Panc1 (cell line): ENCODE results near the gene PHKB.

Experiments used
- CTCF ChIP-seq: fragments of 450-650 bp; IDR thresholded peaks from 2 replicates; pipeline ENCODE4 v1.5.1; 2017; ENCODE audit warnings: mild to moderate bottlenecking
- POLR2AphosphoS5 ChIP-seq: IDR thresholded peaks from 2 replicates; pipeline ENCODE4 v1.6.1; 2012; ENCODE audit warnings: mild to moderate bottlenecking, low read depth, low read length, moderate library complexity

GRCh38 chr16:47700857-47701587 lies 239.9 kb downstream of the PHKB start:
- TF ChIP-seq POLR2AphosphoS5 (no peak), CTCF (no peak)
